ENCODE data around the gene SKI.
A peak's percentile ranks its signal among the peaks of the same experiment; 100 is the strongest.

Gene SKI

DNA sequence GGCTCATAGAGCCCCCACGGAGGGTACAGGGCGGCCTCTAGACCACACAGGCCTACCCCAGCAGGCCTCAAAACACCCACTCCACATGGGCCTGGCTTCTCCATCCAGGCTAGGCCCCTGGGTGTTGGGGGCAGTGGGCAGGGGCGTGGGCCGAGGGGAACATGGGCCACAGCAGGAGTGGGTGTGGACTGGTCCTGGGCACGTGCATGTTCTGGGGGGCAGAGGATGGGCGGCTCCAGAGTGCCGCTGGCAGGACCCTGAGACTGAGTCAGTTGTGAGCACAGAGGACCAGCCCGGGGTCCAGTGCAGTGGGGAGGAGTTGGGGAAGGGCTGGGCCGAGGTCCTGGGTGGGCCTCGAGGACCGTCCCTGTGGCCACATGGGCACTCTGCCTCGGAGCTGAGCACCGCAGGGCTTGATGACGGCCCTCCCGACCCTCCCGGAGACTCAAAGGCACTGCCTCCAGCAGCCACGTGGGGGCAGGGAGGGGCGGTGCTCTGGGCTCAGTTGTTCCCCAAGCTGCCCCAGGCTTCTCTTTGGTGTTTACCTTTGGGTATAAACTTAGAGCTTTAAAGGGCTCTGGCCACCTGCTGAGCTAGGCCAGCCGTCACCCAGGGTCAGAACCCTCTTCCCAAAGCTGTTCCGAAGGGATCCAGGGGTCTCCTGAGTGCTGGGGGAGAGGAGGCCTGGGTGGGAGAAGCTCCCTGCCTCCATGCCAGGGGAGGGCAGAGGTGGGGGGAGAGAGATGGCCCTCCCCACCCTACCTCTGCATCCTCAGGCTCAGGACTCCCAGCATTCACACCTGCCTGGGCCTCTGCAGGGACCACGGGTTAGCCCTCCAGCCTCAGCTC, 83.3 kb downstream of the SKI start:
- H3K4me3 ChIP-seq (ENCODE audit: control insufficient read depth, low read depth, low read length), result no peak overlapping the region
- no peak for DNase-seq (ENCODE audit: low read depth)
- TF ChIP-seq, protein P1, sequence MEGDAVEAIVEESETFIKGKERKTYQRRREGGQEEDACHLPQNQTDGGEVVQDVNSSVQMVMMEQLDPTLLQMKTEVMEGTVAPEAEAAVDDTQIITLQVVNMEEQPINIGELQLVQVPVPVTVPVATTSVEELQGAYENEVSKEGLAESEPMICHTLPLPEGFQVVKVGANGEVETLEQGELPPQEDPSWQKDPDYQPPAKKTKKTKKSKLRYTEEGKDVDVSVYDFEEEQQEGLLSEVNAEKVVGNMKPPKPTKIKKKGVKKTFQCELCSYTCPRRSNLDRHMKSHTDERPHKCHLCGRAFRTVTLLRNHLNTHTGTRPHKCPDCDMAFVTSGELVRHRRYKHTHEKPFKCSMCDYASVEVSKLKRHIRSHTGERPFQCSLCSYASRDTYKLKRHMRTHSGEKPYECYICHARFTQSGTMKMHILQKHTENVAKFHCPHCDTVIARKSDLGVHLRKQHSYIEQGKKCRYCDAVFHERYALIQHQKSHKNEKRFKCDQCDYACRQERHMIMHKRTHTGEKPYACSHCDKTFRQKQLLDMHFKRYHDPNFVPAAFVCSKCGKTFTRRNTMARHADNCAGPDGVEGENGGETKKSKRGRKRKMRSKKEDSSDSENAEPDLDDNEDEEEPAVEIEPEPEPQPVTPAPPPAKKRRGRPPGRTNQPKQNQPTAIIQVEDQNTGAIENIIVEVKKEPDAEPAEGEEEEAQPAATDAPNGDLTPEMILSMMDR (IDR thresholded peaks at IDR 0.05; ENCODE audit: control insufficient read depth, insufficient read depth, low read depth, low read length, missing control alignments), result peak; percentile 53

DNA sequence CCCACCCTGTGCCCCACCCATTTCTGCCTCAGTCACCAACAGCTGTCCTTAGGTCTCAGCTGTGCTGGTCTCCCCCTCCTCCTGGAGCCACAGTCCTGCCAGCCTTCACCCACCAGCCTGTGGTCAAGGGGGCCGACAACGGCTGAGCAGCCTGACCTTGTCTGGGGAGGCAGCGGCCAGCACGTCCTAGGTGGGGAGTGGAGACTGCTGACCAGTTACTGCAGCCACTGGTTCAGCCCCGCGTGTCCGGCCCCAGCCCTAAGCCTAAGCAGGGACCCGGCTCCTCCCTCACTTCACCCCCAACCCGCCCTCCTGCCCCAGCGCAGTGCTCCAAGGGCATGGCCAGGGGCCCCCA, 84.0 kb downstream of the SKI start:
- DNase-seq (ENCODE audit: low read depth), result no peak
- TF ChIP-seq, protein P1 (IDR thresholded peaks at IDR 0.05; ENCODE audit: control insufficient read depth, insufficient read depth, low read depth, low read length, missing control alignments), result no peak
- no peak overlapping the region for H3K4me3 ChIP-seq (ENCODE audit: control insufficient read depth, low read depth, low read length)

DNA sequence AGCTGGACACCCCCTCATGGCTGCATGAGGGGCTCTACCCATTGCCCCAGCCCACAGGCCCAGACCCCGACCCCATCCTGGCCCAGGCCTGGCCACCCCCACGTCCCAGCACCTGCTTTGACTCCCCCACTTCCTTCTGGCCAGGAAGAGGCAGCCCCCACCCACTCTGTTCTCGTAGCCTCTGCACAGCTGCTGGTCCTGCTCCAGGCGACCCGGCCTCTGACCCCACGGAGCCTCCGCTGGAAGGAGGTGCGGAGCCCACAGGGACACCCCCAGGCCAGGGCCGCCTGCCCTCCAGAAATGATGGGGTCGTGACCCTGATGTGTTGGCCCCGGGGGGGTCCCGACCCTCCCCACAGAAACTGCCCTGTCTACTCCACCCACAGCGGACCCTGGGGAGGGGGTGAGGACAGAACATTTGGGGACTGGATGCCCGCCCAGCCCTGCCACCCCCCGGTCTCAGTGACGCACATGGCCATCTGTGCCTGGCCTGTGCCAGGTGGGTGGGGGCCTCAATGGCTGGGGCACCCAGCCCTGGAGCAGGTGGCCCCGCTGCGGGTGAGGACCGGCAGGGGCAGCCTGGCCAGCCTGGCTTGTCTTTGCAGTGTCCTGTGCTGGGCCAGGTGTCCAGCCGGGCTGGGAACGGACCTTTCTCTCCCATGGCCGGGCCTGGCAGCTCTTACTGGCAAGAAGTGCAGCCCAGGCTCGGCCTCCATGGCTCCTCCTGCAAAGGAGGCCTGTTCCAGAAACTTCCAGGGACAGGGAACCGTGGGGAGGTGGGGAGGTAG, 84.6 kb downstream of the SKI start:
- no peak overlapping the region for H3K4me3 ChIP-seq (ENCODE audit: control insufficient read depth, low read depth, low read length)
- DNase-seq (ENCODE audit: low read depth), result no peak
- TF ChIP-seq, protein P1 (IDR thresholded peaks at IDR 0.05; ENCODE audit: control insufficient read depth, insufficient read depth, low read depth, low read length, missing control alignments), result no peak

DNA sequence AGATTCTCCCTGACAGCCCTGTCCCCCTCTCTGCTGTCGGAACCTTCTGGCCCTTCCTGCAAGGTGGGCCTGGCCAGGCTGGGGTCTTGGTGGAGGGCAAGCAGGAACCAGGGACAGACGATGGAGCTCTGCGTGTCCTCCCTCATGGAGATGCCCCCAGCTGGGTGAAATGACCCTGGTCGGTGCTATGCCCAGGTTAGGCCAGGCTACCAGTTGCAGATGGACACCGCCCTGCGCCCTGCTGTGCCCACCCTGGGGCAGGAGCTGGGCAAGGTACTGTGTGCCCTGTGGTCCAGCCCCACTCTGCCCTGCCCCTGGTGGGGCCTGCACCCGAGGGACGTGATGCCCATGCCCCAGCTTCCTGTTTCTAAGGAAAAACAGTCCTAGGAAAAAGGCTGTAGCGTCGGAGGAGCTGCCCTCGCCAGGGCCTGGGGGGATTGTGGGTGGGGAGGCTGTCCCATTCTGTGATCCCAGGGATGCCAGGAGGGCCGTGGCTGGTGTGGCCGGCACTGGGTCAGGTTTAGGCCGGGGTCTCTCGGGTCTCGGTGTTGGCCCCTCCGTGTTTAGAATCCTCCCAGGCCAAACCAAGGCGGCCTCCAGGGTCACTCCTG, 85.6 kb downstream of the SKI start:
- DNase-seq (ENCODE audit: low read depth), result no peak
- H3K4me3 ChIP-seq (ENCODE audit: control insufficient read depth, low read depth, low read length), result peak overlapping the region; percentile 41
- TF ChIP-seq, protein P1 (IDR thresholded peaks at IDR 0.05; ENCODE audit: control insufficient read depth, insufficient read depth, low read depth, low read length, missing control alignments), result no peak

DNA sequence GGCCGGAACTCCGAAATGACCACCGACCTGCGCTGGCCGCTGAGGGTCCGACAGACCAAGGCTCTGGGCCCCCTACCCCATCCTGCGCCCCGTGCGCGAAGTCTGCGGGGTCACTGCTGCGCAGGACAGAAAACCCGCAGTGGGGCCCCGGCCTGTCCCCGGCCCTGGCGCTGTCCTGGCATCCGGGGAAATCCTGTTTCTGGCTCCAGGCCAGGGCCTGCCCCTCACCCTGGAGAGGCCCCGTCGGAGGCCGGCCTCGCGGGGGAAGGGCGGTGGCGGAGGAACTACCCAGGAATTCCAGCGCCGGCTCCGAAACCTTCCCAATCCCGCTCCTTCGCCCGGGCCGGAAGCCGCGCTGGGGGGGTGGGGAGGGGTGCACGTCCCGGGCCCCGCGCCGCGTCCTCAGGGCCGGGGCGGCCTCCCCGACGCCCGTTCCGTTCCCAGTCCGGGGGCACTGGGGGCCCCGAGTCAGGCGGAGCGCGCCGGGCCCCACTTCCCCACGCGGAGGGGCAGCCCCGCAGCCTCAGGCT, 86.2 kb downstream of the SKI start:
- peak overlapping the region; percentile 41 for H3K4me3 ChIP-seq (ENCODE audit: control insufficient read depth, low read depth, low read length)
- TF ChIP-seq, protein P1 (IDR thresholded peaks at IDR 0.05; ENCODE audit: control insufficient read depth, insufficient read depth, low read depth, low read length, missing control alignments), result no peak
- no peak for DNase-seq (ENCODE audit: low read depth)

All from AG09309 (cell line).